Trophoblast cell (in vitro differentiated cells and primary cell): Measurements from ENCODE around the gene UBXN11.

Source experiments
- DNase-seq, 2 donors: peaks; one replicate each; pipeline ENCODE4 v3.0.0-alpha.2; 2016
- H2AFZ ChIP-seq: 2 replicates; pipeline ENCODE4 v1.6.1; 2013; ENCODE audit warnings: low read length, moderate library complexity, mild to moderate bottlenecking; ENCODE audit not compliant: insufficient read depth, poor library complexity
- H2AK5ac ChIP-seq: 2 replicates; pipeline ENCODE4 v1.6.1; 2013; ENCODE audit warnings: mild to moderate bottlenecking, low read length
- H2BK120ac ChIP-seq: 2 replicates; pipeline ENCODE4 v1.6.1; 2013; ENCODE audit warnings: low read length, mild to moderate bottlenecking, moderate library complexity; ENCODE audit not compliant: insufficient read depth, poor library complexity
- H2BK12ac ChIP-seq: 2 replicates; pipeline ENCODE4 v1.6.1; 2013; ENCODE audit warnings: mild to moderate bottlenecking, low read length, moderate library complexity
- H2BK5ac ChIP-seq: 2 replicates; pipeline ENCODE4 v1.6.1; 2013; ENCODE audit warnings: low read length, low read depth, moderate library complexity, mild to moderate bottlenecking; ENCODE audit not compliant: poor library complexity
- H3K14ac ChIP-seq: 2 replicates; pipeline ENCODE4 v1.6.1; 2013; ENCODE audit warnings: mild to moderate bottlenecking, low read length
- H3K18ac ChIP-seq: 2 replicates; pipeline ENCODE4 v1.6.1; 2013; ENCODE audit warnings: mild to moderate bottlenecking, low read length
- H3K23ac ChIP-seq: 2 replicates; pipeline ENCODE4 v1.6.1; 2013; ENCODE audit warnings: low read length
- H3K27ac ChIP-seq: 2 replicates; pipeline ENCODE4 v1.5.1; 2013; ENCODE audit warnings: low read depth, mild to moderate bottlenecking, inconsistent platforms, low read length, moderate library complexity
- H3K27me3 ChIP-seq: 2 replicates; pipeline ENCODE4 v1.6.1; 2013; ENCODE audit warnings: inconsistent platforms, mild to moderate bottlenecking, low read length, moderate library complexity; ENCODE audit not compliant: insufficient read depth
- H3K36me3 ChIP-seq, 2 experiments: 1 replicate in 1 of 2; 2 replicates in 1 of 2; pipeline ENCODE4 v1.6.1; 2013; ENCODE audit warnings: low read length in 2 of 2, mild to moderate bottlenecking in 2 of 2, moderate library complexity in 1 of 2; ENCODE audit not compliant: insufficient read depth in 2 of 2, control insufficient read depth in 1 of 2
- H3K4ac ChIP-seq: 2 replicates; pipeline ENCODE4 v1.6.1; 2013; ENCODE audit warnings: low read depth, mild to moderate bottlenecking, low read length, moderate library complexity
- H3K4me1 ChIP-seq, 2 experiments: 1 replicate in 1 of 2; 2 replicates in 1 of 2; pipeline ENCODE4 v1.6.1; 2013; ENCODE audit warnings: low read length in 2 of 2, mild to moderate bottlenecking in 2 of 2, moderate library complexity in 1 of 2; ENCODE audit not compliant: insufficient read depth in 2 of 2, control insufficient read depth in 1 of 2
- H3K4me2 ChIP-seq: 2 replicates; pipeline ENCODE4 v1.6.1; 2013; ENCODE audit warnings: inconsistent platforms, mild to moderate bottlenecking, low read length, moderate library complexity
- H3K4me3 ChIP-seq: 2 replicates; pipeline ENCODE4 v1.5.1; 2013; ENCODE audit warnings: mild to moderate bottlenecking, low read depth, low read length, inconsistent platforms
- H3K79me1 ChIP-seq: one replicate; pipeline ENCODE4 v1.6.1; 2013; ENCODE audit warnings: low read length
- H3K79me2 ChIP-seq: 2 replicates; pipeline ENCODE4 v1.6.1; 2013; ENCODE audit warnings: low read length, mild to moderate bottlenecking; ENCODE audit not compliant: control insufficient read depth, insufficient read depth, poor library complexity
- H3K9ac ChIP-seq: 2 replicates; pipeline ENCODE4 v1.6.1; 2013; ENCODE audit warnings: mild to moderate bottlenecking, low read length
- H3K9me3 ChIP-seq: 2 replicates; pipeline ENCODE4 v1.6.1; 2013; ENCODE audit warnings: low read depth, mild to moderate bottlenecking, control low read depth, inconsistent platforms, low read length; ENCODE audit not compliant: insufficient read depth
- H4K12ac ChIP-seq: 2 replicates; pipeline ENCODE4 v1.6.1; 2013; ENCODE audit warnings: low read depth, mild to moderate bottlenecking, low read length, moderate library complexity
- H4K8ac ChIP-seq: 2 replicates; pipeline ENCODE4 v1.6.1; 2013; ENCODE audit warnings: low read depth, mild to moderate bottlenecking, low read length, moderate library complexity
- H4K91ac ChIP-seq: one replicate; pipeline ENCODE4 v1.6.1; 2013; ENCODE audit warnings: low read depth, mild to moderate bottlenecking, low read length, moderate library complexity
- WGBS: extraction: QIAGEN DNeasy Blood & Tissue Kit; methylation state at CpG from one replicate; pipeline ENCODE4 v1.1.7; 2013; ENCODE audit warnings: missing lambda C conversion rate; ENCODE audit not compliant: insufficient read length, insufficient coverage; ENCODE audit errors: extremely low coverage; 5-methylcytosine and 5-hydroxymethylcytosine counted together

Gene UBXN11

GRCh38 chr1:26322042-26322331 is 15.6 kb upstream of the UBXN11 start:
- Histone ChIP-seq H2BK12ac (no peak overlapping the region), H3K79me2 (no peaks in the 10 kb centered on the region), H3K18ac (no peak overlapping the region), H3K27ac (no peak overlapping the region), H4K91ac (no peak overlapping the region), H3K4me1 (peaks cover 6 to 8% of the 10 kb centered on the region in 2 experiments), H3K79me1 (no peaks in the 10 kb centered on the region), H2AK5ac (no peak overlapping the region), H3K27me3 (no peaks in the 10 kb centered on the region), H2BK120ac (no peak overlapping the region), H2AFZ (no peak overlapping the region), H4K12ac (no peak overlapping the region), H3K9me3 (peaks cover 5% of the 10 kb centered on the region), H3K9ac (no peak overlapping the region), H4K8ac (no peak overlapping the region), H3K23ac (no peak overlapping the region), H3K4me3 (no peak overlapping the region), H3K4ac (no peak overlapping the region), H2BK5ac (no peak overlapping the region), H3K36me3 (peaks cover 37 to 40% of the 10 kb centered on the region in 2 experiments), H3K4me2 (no peak overlapping the region), H3K14ac (no peak overlapping the region)
- DNase-seq, result no peak
- no CpG with 5 or more reads among the region's 10 CpGs for WGBS

- H3K27ac ChIP-seq, result no peak overlapping the region
- no peak overlapping the region for H2BK12ac ChIP-seq
- H2AK5ac ChIP-seq, result no peak overlapping the region
- peaks cover 37 to 40% of the 10 kb centered on the region in 2 experiments for H3K36me3 ChIP-seq
- no CpG with 5 or more reads among the region's 16 CpGs for WGBS
- H3K9me3 ChIP-seq, result peaks cover 5% of the 10 kb centered on the region
- H3K4me2 ChIP-seq, result no peak overlapping the region
- no peak overlapping the region for H2AFZ ChIP-seq
- H2BK5ac ChIP-seq, result no peak overlapping the region
- peak; percentile 77 to 94 for DNase-seq
- H3K9ac ChIP-seq, result no peak overlapping the region
- no peaks in the 10 kb centered on the region for H3K27me3 ChIP-seq
- H3K14ac ChIP-seq, result no peak overlapping the region
- no peak overlapping the region for H3K23ac ChIP-seq
- H3K18ac ChIP-seq, result no peak overlapping the region
- H2BK120ac ChIP-seq, result no peak overlapping the region
- H3K4me1 ChIP-seq, result peaks cover 6 to 8% of the 10 kb centered on the region in 2 experiments
- H3K79me2 ChIP-seq, result no peaks in the 10 kb centered on the region
- no peak overlapping the region for H4K8ac ChIP-seq
- H4K91ac ChIP-seq, result no peak overlapping the region
- H4K12ac ChIP-seq, result no peak overlapping the region
- no peaks in the 10 kb centered on the region for H3K79me1 ChIP-seq
- no peak overlapping the region for H3K4ac ChIP-seq
- no peak overlapping the region for H3K4me3 ChIP-seq
Observed at GRCh38 chr1:26321315-26322041, 15.0 kb upstream of the UBXN11 start.

- H3K9ac ChIP-seq, result no peak overlapping the region
- no peak overlapping the region for H2BK12ac ChIP-seq
- DNase-seq, result no peak
- H3K14ac ChIP-seq, result no peak overlapping the region
- H4K12ac ChIP-seq, result no peak overlapping the region
- no peak overlapping the region for H3K27ac ChIP-seq
- H3K4me1 ChIP-seq, result peaks cover 6 to 8% of the 10 kb centered on the region in 2 experiments
- H3K4ac ChIP-seq, result no peak overlapping the region
- no peak overlapping the region for H2BK5ac ChIP-seq
- no peak overlapping the region for H4K8ac ChIP-seq
- H3K18ac ChIP-seq, result no peak overlapping the region
- WGBS, result no CpG with 5 or more reads among the region's 2 CpGs
- H2AK5ac ChIP-seq, result no peak overlapping the region
- no peak overlapping the region for H4K91ac ChIP-seq
- H3K4me3 ChIP-seq, result no peak overlapping the region
- H2AFZ ChIP-seq, result no peak overlapping the region
- no peaks in the 10 kb centered on the region for H3K79me2 ChIP-seq
- H3K79me1 ChIP-seq, result no peaks in the 10 kb centered on the region
- H3K4me2 ChIP-seq, result no peak overlapping the region
- no peaks in the 10 kb centered on the region for H3K27me3 ChIP-seq
- H3K23ac ChIP-seq, result no peak overlapping the region
- H3K36me3 ChIP-seq, result peaks cover 35 to 40% of the 10 kb centered on the region in 2 experiments
- H2BK120ac ChIP-seq, result no peak overlapping the region
- H3K9me3 ChIP-seq, result peaks cover 5% of the 10 kb centered on the region
Observed at GRCh38 chr1:26320896-26321295, 14.5 kb upstream of the UBXN11 start.

DNA sequence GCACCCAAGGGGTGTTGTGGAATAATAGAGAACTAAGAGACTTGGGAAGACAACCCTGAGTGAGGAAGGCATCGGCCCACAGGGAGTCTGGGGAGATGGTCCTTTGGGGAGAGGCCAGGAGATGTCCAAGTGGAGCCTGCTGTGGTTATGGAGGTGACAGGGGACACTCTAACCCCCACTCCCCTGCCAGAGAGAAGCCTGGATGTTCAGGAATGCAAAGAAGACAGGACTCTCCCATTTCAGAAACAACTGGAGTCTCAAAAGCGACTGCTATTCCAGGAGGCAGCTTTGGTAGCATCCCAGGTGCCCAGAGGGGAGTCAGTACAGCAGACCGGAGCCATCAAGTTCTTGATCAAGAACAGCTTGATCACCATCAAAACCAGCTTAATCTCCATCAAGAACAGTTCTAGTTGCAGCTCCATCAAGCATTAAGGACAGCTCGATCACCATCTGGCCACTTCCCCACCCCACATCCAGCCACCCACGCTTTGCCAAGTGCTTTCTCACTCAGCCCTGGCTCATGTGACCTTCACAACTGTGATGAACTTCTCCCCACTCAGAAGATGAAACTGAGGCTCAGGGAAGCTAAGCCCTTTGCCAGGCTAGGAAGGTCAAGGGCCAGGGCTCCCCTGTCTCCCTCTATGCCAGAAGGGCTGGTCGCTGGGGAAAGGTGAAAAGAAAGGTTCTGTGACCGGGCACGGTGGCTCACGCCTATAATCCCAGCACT is 12.1 kb upstream of the UBXN11 start:
- no peak overlapping the region for H2BK5ac ChIP-seq
- H3K9ac ChIP-seq, result no peak overlapping the region
- H3K36me3 ChIP-seq, result peaks cover 20 to 22% of the 10 kb centered on the region in 2 experiments
- H3K4me2 ChIP-seq, result no peak overlapping the region
- no peak for DNase-seq
- H2AFZ ChIP-seq, result no peak overlapping the region
- H3K79me1 ChIP-seq, result no peaks in the 10 kb centered on the region
- H3K79me2 ChIP-seq, result no peaks in the 10 kb centered on the region
- no peak overlapping the region for H4K8ac ChIP-seq
- no peak overlapping the region for H3K18ac ChIP-seq
- H3K4me3 ChIP-seq, result no peak overlapping the region
- H3K9me3 ChIP-seq, result peaks cover under 1% of the 10 kb centered on the region
- no peak overlapping the region for H2BK120ac ChIP-seq
- no CpG with 5 or more reads among the region's 9 CpGs for WGBS
- no peak overlapping the region for H4K91ac ChIP-seq
- no peak overlapping the region for H2BK12ac ChIP-seq
- no peak overlapping the region for H3K14ac ChIP-seq
- H3K4me1 ChIP-seq, result peaks cover 6 to 8% of the 10 kb centered on the region in 2 experiments
- no peak overlapping the region for H3K27ac ChIP-seq
- H2AK5ac ChIP-seq, result no peak overlapping the region
- H4K12ac ChIP-seq, result no peak overlapping the region
- H3K27me3 ChIP-seq, result no peaks in the 10 kb centered on the region
- H3K4ac ChIP-seq, result no peak overlapping the region
- no peak overlapping the region for H3K23ac ChIP-seq
